Measurements from ENCODE around the gene KRTAP5-9. TPM values are rescaled to one million over a fixed set of nuclear protein-coding genes. Genes with fewer than 3 reads are reported as not detected.
A peak's percentile ranks its signal among the peaks of the same experiment; 100 is the strongest.

The KRTAP5-9 gene
- total and polyA plus RNA-seq, 10 donors, result 0.29 to 1.1 (median 0.51) TPM; not detected in 3

GRCh38 chr11:71558996-71559395 is 10.8 kb downstream of the KRTAP5-9 start:
- 88 to 93% (median 89%) methylated on average over 1 of the region's 1 CpG for WGBS, 5 donors
- TF ChIP-seq POLR2AphosphoS5 (IDR thresholded peaks at IDR 0.05) (no peak), CTCF (IDR thresholded peaks at IDR 0.05 in 8 of 11, conservative IDR thresholded peaks at IDR 0.05 in 3 of 11) (no peak), POLR2A (IDR thresholded peaks at IDR 0.05) (no peak)
- intact Hi-C loops (cut with DNase I; ENCODE audit: low total_unique reads), result no loop called here

GRCh38 chr11:71562120-71562519 is 13.9 kb downstream of the KRTAP5-9 start:
- Histone ChIP-seq H3K4me3 (no peak overlapping the region), H3K27me3 (replicated peaks in 1 of 7) (peaks cover 0 to 29% (median 9%) of the 10 kb centered on the region in 7 donors), H3K36me3 (no peaks in the 10 kb centered on the region), H3K9me3 (no peaks in the 10 kb centered on the region), H3K4me1 (no peaks in the 10 kb centered on the region), H3K27ac (no peak overlapping the region)
- intact Hi-C loops (cut with DNase I; ENCODE audit: low total_unique reads), result no loop called here
- DNase-seq, result no peak
- TF ChIP-seq POLR2A (IDR thresholded peaks at IDR 0.05), result no peak
- TF ChIP-seq CTCF (IDR thresholded peaks at IDR 0.05 in 8 of 11, conservative IDR thresholded peaks at IDR 0.05 in 3 of 11), result no peak
- no peak for TF ChIP-seq POLR2AphosphoS5 (IDR thresholded peaks at IDR 0.05)

More at GRCh38 chr11:71558996-71559395, 10.8 kb downstream of the KRTAP5-9 start:
- H3K4me1 ChIP-seq, result no peaks in the 10 kb centered on the region
- H3K36me3 ChIP-seq, result no peaks in the 10 kb centered on the region
- no peak for DNase-seq
- no peaks in the 10 kb centered on the region for H3K9me3 ChIP-seq
- no peak overlapping the region for H3K4me3 ChIP-seq
- peaks cover 0 to 19% (median 3%) of the 10 kb centered on the region in 7 donors for H3K27me3 ChIP-seq (replicated peaks in 1 of 7)
- H3K27ac ChIP-seq, result no peak overlapping the region

- no peak for DNase-seq
- H3K4me3 ChIP-seq, result no peak overlapping the region
These were observed 15.2 kb downstream of the KRTAP5-9 start for GRCh38 chr11:71563406-71563805.

GRCh38 chr11:71564430-71564829 is 16.2 kb downstream of the KRTAP5-9 start:
- WGBS, 5 donors, result 72 to 86% (median 83%) methylated on average over 4 of the region's 4 CpGs
- H3K27ac ChIP-seq, result no peak overlapping the region
- intact Hi-C loops (cut with DNase I; ENCODE audit: low total_unique reads), result no loop called here
- no peaks in the 10 kb centered on the region for H3K9me3 ChIP-seq
- H3K36me3 ChIP-seq, result no peaks in the 10 kb centered on the region
- no peaks in the 10 kb centered on the region for H3K4me1 ChIP-seq
- no peak overlapping the region for H3K4me3 ChIP-seq
- no peak for DNase-seq
- H3K27me3 ChIP-seq (replicated peaks in 1 of 7), result peaks cover 0 to 29% (median 9%) of the 10 kb centered on the region in 7 donors
- TF ChIP-seq POLR2AphosphoS5 (IDR thresholded peaks at IDR 0.05) (no peak), POLR2A (IDR thresholded peaks at IDR 0.05) (no peak), CTCF (IDR thresholded peaks at IDR 0.05 in 8 of 11, conservative IDR thresholded peaks at IDR 0.05 in 3 of 11) (no peak)

More at GRCh38 chr11:71563406-71563805, 15.2 kb downstream of the KRTAP5-9 start:
- TF ChIP-seq POLR2AphosphoS5 (IDR thresholded peaks at IDR 0.05) (no peak), CTCF (IDR thresholded peaks at IDR 0.05 in 8 of 11, conservative IDR thresholded peaks at IDR 0.05 in 3 of 11) (peak in 7 of 11 experiments; percentile 22 to 43 (median 33)), POLR2A (IDR thresholded peaks at IDR 0.05) (no peak)
- intact Hi-C loops (cut with DNase I; ENCODE audit: low total_unique reads), result no loop called here
- Histone ChIP-seq H3K9me3 (no peaks in the 10 kb centered on the region), H3K36me3 (no peaks in the 10 kb centered on the region), H3K27me3 (replicated peaks in 1 of 7) (peaks cover 0 to 29% (median 9%) of the 10 kb centered on the region in 7 donors), H3K27ac (no peak overlapping the region), H3K4me1 (no peaks in the 10 kb centered on the region)
- 7 to 11% (median 10%) methylated on average over 8 of the region's 8 CpGs for WGBS, 5 donors
